ENCODE results near the gene HIBCH.
"Not testable (repeated sequence)": the region's sequence is repeated elsewhere in the genome, so short reads cannot be mapped to it uniquely, and the experiment has no call there.

- TF ChIP-seq CTCF, POLR2A (IDR thresholded peaks at IDR 0.05): not testable (repeated sequence)
These were observed 96.9 kb downstream of the HIBCH start for GRCh38 chr2:190222745-190223144.
